Mucosa of rectum (tissue), 2 donors: ENCODE data around the gene OCIAD2.
"Not testable (repeated sequence)": the region's sequence is repeated elsewhere in the genome, so short reads cannot be mapped to it uniquely, and the experiment has no call there.

Experiments
- H3K27ac ChIP-seq, 2 donors: one replicate each; pipeline ENCODE4 v1.7.0; 2013; ENCODE audit warnings: inconsistent platforms in 2 of 2, low read depth in 2 of 2, low read length in 2 of 2
- H3K27me3 ChIP-seq, 2 donors: one replicate each; pipeline ENCODE4 v1.7.0; 2013; ENCODE audit warnings: low read length in 2 of 2; ENCODE audit not compliant: control insufficient read depth in 2 of 2, insufficient read depth in 2 of 2
- H3K36me3 ChIP-seq, 2 donors: one replicate each; pipeline ENCODE4 v1.7.0; 2013; ENCODE audit warnings: low read length in 2 of 2; ENCODE audit not compliant: control insufficient read depth in 2 of 2, insufficient read depth in 2 of 2
- H3K4me1 ChIP-seq, 2 donors: one replicate each; pipeline ENCODE4 v1.7.0; 2013; ENCODE audit warnings: low read length in 2 of 2, mild to moderate bottlenecking in 1 of 2; ENCODE audit not compliant: control insufficient read depth in 2 of 2, insufficient read depth in 2 of 2
- H3K4me3 ChIP-seq, 2 donors: one replicate each; pipeline ENCODE4 v1.7.0; 2013; ENCODE audit warnings: low read length in 2 of 2
- H3K9ac ChIP-seq, 2 donors: one replicate each; pipeline ENCODE4 v1.7.0; 2013; ENCODE audit warnings: low read length in 2 of 2, low read depth in 1 of 2, mild to moderate bottlenecking in 1 of 2
- H3K9me3 ChIP-seq, 2 donors: one replicate each; pipeline ENCODE4 v1.7.0; 2013; ENCODE audit warnings: low read length in 2 of 2; ENCODE audit not compliant: control insufficient read depth in 2 of 2
- donor health status: healthy.
- donor health status: Normal muscosa, but diverticular disease.

Gene OCIAD2

GRCh38 chr4:48898733-48899431 is 7.7 kb downstream of the OCIAD2 start:
- Histone ChIP-seq H3K27ac (no peak overlapping the region), H3K4me3 (no peak overlapping the region), H3K9me3 (no peaks in the 10 kb centered on the region), H3K36me3 (peaks cover 30 to 45% of the 10 kb centered on the region in 2 donors), H3K4me1 (peaks cover 0 to 7% of the 10 kb centered on the region in 2 donors), H3K9ac (no peak overlapping the region), H3K27me3 (no peaks in the 10 kb centered on the region)

GRCh38 chr4:48896845-48897244 is 9.7 kb downstream of the OCIAD2 start:
- Histone ChIP-seq H3K9me3 (no peaks in the 10 kb centered on the region), H3K4me1 (no peaks in the 10 kb centered on the region), H3K27me3 (no peaks in the 10 kb centered on the region), H3K4me3 (no peak overlapping the region), H3K36me3 (peaks cover 41 to 49% of the 10 kb centered on the region in 2 donors), H3K27ac (no peak overlapping the region), H3K9ac (no peak overlapping the region)

DNA sequence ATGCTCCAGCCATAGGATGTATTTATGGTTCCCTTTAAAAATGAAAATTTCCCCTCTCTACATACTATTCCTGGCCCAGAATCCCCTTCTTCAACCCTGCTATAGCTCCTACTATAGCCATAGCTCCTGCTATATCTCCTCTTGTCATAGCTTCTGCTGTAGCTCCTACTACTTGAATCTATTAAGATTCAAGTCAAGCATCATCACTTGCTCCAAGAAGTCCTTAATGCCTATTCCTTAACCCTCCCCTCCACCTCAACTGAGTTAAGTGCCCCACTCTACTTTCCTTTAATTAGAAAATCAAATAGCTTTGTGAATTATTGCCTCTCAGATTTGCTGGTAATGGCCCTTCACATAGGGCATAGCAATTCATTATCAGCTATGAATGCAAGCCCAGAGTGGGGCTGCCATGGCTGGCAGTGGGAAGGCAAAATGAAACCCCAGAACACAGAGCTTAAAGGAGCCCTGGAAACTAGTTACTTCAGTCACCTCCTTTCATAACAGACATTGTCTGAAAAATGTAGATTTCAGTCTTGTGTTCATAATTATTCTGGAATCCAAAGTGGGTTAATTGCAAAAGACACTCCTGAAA is 15.4 kb downstream of the OCIAD2 start:
- Histone ChIP-seq H3K36me3 (peaks cover 22 to 35% of the 10 kb centered on the region in 2 donors), H3K27me3 (no peaks in the 10 kb centered on the region), H3K27ac (no peak overlapping the region)

DNA sequence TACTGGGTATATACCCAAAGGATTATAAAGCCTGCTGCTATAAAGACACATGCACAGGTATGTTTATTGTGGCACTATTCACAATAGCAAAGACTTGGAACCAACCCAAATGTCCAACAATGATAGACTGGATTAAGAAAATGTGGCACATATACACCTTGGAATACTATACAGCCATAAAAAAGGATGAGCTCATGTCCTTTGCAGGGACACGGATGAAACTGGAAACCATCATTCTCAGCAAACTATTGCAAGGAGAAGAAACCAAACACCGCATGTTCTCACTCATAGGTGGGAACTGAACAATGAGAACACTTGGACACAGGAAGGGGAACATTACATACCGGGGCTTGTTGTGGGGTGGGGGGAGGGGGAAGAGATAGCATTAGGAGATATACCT is 16.8 kb downstream of the OCIAD2 start:
- not testable (repeated sequence) for H3K27me3 ChIP-seq

More for the DNA sequence above, 15.4 kb downstream of the OCIAD2 start:
- Histone ChIP-seq H3K9me3 (no peaks in the 10 kb centered on the region), H3K9ac (no peak overlapping the region), H3K4me1 (no peaks in the 10 kb centered on the region), H3K4me3 (no peak overlapping the region)

DNA sequence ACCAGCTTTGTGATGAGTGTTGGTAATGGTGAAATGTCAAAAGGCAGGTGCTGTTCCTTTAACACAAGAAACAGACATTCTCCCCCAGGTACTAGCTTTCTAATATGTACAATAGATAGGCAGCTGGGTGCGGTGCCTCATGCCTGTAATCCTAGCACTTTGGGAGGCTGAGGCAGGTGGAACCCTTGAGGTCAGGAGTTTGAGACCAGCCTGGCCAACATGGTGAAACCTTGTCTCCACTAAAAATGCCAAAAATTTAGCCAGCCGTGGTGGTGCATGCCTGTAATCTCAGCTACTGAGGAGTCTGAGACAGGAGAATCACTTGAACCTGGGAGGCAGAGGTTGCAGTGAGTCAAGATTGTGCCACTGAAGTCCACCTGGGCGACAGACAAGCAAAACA is 24.9 kb downstream of the OCIAD2 start:
- H3K27me3 ChIP-seq, H3K9ac ChIP-seq, H3K4me3 ChIP-seq, H3K4me1 ChIP-seq, H3K9me3 ChIP-seq, H3K27ac ChIP-seq, H3K36me3 ChIP-seq: not testable (repeated sequence)

More for the DNA sequence above, 16.8 kb downstream of the OCIAD2 start:
- not testable (repeated sequence) for H3K9ac ChIP-seq, H3K27ac ChIP-seq, H3K9me3 ChIP-seq, H3K4me3 ChIP-seq, H3K4me1 ChIP-seq
- H3K36me3 ChIP-seq: peaks cover 22 to 24% of the 10 kb centered on the region in 2 donors

DNA sequence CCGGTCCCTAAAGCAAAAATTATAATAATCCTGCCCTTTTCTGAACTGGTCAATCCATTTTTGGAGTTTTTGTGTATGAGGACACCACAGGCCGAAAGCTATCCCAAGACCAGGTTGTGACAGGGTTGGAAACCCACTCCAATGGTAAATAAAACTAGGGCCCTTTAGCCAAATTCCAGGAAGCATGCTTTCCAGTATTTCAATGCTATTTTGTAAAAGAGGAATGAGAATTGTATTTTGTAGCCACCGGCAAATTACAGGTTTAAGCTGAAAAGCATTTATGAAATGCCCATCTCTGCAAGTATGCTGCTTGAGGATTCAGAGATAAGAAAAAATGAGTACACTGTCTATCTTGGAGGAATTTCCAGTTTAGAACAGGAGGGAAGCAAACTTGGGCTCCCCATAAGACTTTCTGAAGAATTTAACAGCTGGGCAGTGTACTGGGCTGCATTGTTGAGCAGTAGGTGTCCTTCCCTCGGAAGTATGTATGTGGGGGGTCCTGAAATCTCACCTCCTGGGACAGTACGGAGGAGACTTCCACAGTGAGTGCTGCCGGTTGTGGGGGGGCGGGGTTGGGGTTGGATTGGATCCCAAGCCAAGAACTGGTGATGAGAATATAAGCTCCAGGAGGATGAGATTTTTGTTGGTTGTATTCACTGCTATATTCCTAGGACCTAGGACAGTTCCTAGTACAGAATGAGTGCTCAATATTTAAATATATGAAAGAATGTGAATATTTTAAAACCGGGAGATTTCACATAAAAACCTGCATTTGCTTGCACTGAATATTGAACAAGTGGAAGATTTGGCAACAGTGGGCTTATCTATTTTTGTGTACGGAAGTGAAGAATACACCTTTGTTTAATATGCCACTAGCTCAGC is 26.8 kb downstream of the OCIAD2 start:
- H3K9ac ChIP-seq: no peak overlapping the region
- no peaks in the 10 kb centered on the region for H3K4me1 ChIP-seq
- no peaks in the 10 kb centered on the region for H3K36me3 ChIP-seq

DNA sequence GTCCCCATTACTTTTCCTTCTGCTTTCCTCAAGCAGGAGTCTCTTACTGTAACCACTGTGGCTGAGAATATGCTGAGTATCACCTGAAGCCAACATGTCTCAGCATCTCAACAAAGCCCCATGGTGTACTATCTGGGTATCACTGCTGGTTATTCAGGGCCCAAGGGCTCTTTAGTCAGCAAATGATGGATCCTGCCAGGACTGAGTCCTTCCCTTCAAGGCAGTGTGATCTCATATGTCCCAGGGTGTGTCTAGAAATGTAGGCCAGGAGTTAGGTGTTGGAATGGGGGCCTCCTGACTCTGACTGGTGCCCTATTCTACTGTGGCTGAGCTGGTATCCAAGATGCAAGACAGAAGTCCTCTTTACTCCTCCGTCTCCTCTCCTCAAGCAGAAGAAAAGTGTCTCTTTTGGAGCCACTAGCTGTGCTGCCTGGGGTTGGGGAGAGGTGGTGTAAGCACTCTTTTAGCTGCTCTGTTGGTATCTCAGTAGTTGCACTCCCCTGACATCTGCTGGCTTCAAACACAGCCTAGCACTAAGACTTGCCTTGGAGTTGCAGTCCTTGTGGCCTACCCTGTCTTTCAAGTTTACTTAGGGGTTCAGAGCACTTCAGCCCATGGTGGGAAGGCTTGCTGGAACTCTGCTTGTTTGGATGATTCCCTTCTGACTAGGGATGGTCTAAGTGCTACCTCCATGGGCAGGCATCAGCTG is 28.6 kb downstream of the OCIAD2 start:
- Histone ChIP-seq H3K36me3 (no peaks in the 10 kb centered on the region), H3K27ac (no peak overlapping the region), H3K9me3 (no peaks in the 10 kb centered on the region)

More for the DNA sequence above, 26.8 kb downstream of the OCIAD2 start:
- H3K27ac ChIP-seq: no peak overlapping the region
- no peaks in the 10 kb centered on the region for H3K27me3 ChIP-seq
- H3K4me3 ChIP-seq: no peak overlapping the region
- H3K9me3 ChIP-seq: no peaks in the 10 kb centered on the region

GRCh38 chr4:48864696-48865095 is 41.9 kb downstream of the OCIAD2 start:
- H3K4me1 ChIP-seq, H3K27me3 ChIP-seq, H3K9me3 ChIP-seq, H3K36me3 ChIP-seq, H3K4me3 ChIP-seq, H3K9ac ChIP-seq, H3K27ac ChIP-seq: not testable (repeated sequence)

More for the DNA sequence above, 28.6 kb downstream of the OCIAD2 start:
- no peaks in the 10 kb centered on the region for H3K4me1 ChIP-seq
- no peak overlapping the region for H3K9ac ChIP-seq
- no peaks in the 10 kb centered on the region for H3K27me3 ChIP-seq
- no peak overlapping the region for H3K4me3 ChIP-seq

- no peak overlapping the region for H3K27ac ChIP-seq
Measured at GRCh38 chr4:48863728-48864127, 42.8 kb downstream of the OCIAD2 start.

More at GRCh38 chr4:48863728-48864127, 42.8 kb downstream of the OCIAD2 start:
- Histone ChIP-seq H3K36me3 (peaks cover 8 to 9% of the 10 kb centered on the region in 2 donors), H3K27me3 (no peaks in the 10 kb centered on the region), H3K9ac (no peak overlapping the region), H3K4me1 (no peaks in the 10 kb centered on the region), H3K4me3 (no peak overlapping the region), H3K9me3 (no peaks in the 10 kb centered on the region)
